HEK293 (cell line): Measurements from ENCODE around the gene MEAK7.

ENCODE experiments used
- GLIS1 ChIP-seq: fragments of 450-650 bp; formaldehyde crosslinking; IDR thresholded peaks from 2 replicates; pipeline ENCODE4 v1.5.1; 2016; ENCODE audit warnings: missing biosample characterization, missing genetic modification characterization
- HOXD13 ChIP-seq: sonication (generic); formaldehyde crosslinking; IDR thresholded peaks from 2 replicates; pipeline ENCODE4 v1.8.0; 2022; ENCODE audit warnings: missing genetic modification reagents, borderline replicate concordance
- SETDB1 ChIP-seq: IDR thresholded peaks from one replicate; pipeline ENCODE4 v1.6.1; 2017; ENCODE audit warnings: mild to moderate bottlenecking, low read length, moderate library complexity, mixed read lengths; ENCODE audit not compliant: insufficient read length
- WT1 ChIP-seq: fragments of 450-650 bp; formaldehyde crosslinking; IDR thresholded peaks from 2 replicates; pipeline ENCODE4 v1.5.1; 2016; ENCODE audit warnings: missing biosample characterization, missing genetic modification characterization
- ZFP41 ChIP-seq: fragments of 450-650 bp; formaldehyde crosslinking; IDR thresholded peaks from 2 replicates; pipeline ENCODE4 v1.5.1; 2016; ENCODE audit warnings: missing biosample characterization, missing genetic modification characterization, borderline replicate concordance
- ZNF175 ChIP-seq: fragments of 450-650 bp; formaldehyde crosslinking; IDR thresholded peaks from 2 replicates; pipeline ENCODE4 v1.5.1; 2016; ENCODE audit warnings: missing biosample characterization, missing genetic modification characterization
- ZNF221 ChIP-seq: fragments of 450-650 bp; formaldehyde crosslinking; IDR thresholded peaks from 2 replicates; pipeline ENCODE4 v1.5.1; 2017; ENCODE audit warnings: missing biosample characterization, missing genetic modification characterization, borderline replicate concordance
- ZNF24 ChIP-seq: fragments of 450-650 bp; formaldehyde crosslinking; IDR thresholded peaks from 2 replicates; pipeline ENCODE4 v1.5.1; 2016; ENCODE audit warnings: missing biosample characterization, missing genetic modification characterization
- ZNF248 ChIP-seq: fragments of 450-650 bp; formaldehyde crosslinking; IDR thresholded peaks from 2 replicates; pipeline ENCODE4 v1.5.1; 2017; ENCODE audit warnings: missing biosample characterization, missing genetic modification characterization
- ZNF302 ChIP-seq: fragments of 450-650 bp; formaldehyde crosslinking; IDR thresholded peaks from 2 replicates; pipeline ENCODE4 v1.5.1; 2016; ENCODE audit warnings: missing biosample characterization, missing genetic modification characterization, low read depth
- ZNF324 ChIP-seq: fragments of 450-650 bp; formaldehyde crosslinking; IDR thresholded peaks from 2 replicates; pipeline ENCODE4 v1.5.1; 2016; ENCODE audit warnings: missing biosample characterization, missing genetic modification characterization
- ZNF404 ChIP-seq: fragments of 450-650 bp; formaldehyde crosslinking; IDR thresholded peaks from 2 replicates; pipeline ENCODE4 v1.5.1; 2017; ENCODE audit warnings: missing biosample characterization, missing genetic modification characterization
- ZNF416 ChIP-seq: fragments of 450-650 bp; formaldehyde crosslinking; IDR thresholded peaks from 2 replicates; pipeline ENCODE4 v1.5.1; 2016; ENCODE audit warnings: missing biosample characterization, missing genetic modification characterization
- ZNF544 ChIP-seq: fragments of 450-650 bp; formaldehyde crosslinking; IDR thresholded peaks from 2 replicates; pipeline ENCODE4 v1.5.0; 2017; ENCODE audit warnings: missing biosample characterization, missing genetic modification characterization
- ZNF585B ChIP-seq: fragments of 450-650 bp; formaldehyde crosslinking; IDR thresholded peaks from 2 replicates; pipeline ENCODE4 v1.5.1; 2016; ENCODE audit warnings: missing biosample characterization, missing genetic modification characterization
- ZNF621 ChIP-seq: fragments of 450-650 bp; formaldehyde crosslinking; IDR thresholded peaks from 2 replicates; pipeline ENCODE4 v1.5.1; 2017; ENCODE audit warnings: missing biosample characterization, missing genetic modification characterization
- ZNF791 ChIP-seq: fragments of 450-650 bp; formaldehyde crosslinking; IDR thresholded peaks from 2 replicates; pipeline ENCODE4 v1.5.1; 2016; ENCODE audit warnings: missing biosample characterization, missing genetic modification characterization
- ZNF837 ChIP-seq: fragments of 450-650 bp; formaldehyde crosslinking; IDR thresholded peaks from 2 replicates; pipeline ENCODE4 v1.5.1; 2016; ENCODE audit warnings: missing biosample characterization, missing genetic modification characterization
- TF ChIP-seq, protein P1 (sequence below): fragments of 450-650 bp; formaldehyde crosslinking; conservative IDR thresholded peaks from 2 replicates; pipeline ENCODE4 v1.5.1; 2016; ENCODE audit warnings: low read depth, missing biosample characterization, missing genetic modification characterization
- TF ChIP-seq, protein P2 (sequence below): fragments of 450-650 bp; formaldehyde crosslinking; IDR thresholded peaks from 2 replicates; pipeline ENCODE4 v1.5.1; 2016; ENCODE audit warnings: missing biosample characterization, missing genetic modification characterization, borderline replicate concordance
- TF ChIP-seq, protein P3 (sequence below): fragments of 450-650 bp; formaldehyde crosslinking; IDR thresholded peaks from 2 replicates; pipeline ENCODE4 v1.5.1; 2016; ENCODE audit warnings: missing biosample characterization, missing genetic modification characterization
- TF ChIP-seq, protein P4 (sequence below): fragments of 450-650 bp; formaldehyde crosslinking; IDR thresholded peaks from 2 replicates; pipeline ENCODE4 v1.5.1; 2016; ENCODE audit warnings: missing biosample characterization, missing genetic modification characterization
- TF ChIP-seq, protein P5 (sequence below): fragments of 450-650 bp; formaldehyde crosslinking; IDR thresholded peaks from 2 replicates; pipeline ENCODE4 v1.5.1; 2016; ENCODE audit warnings: missing biosample characterization, missing genetic modification characterization
- TF ChIP-seq, protein P6 (sequence below): fragments of 450-650 bp; formaldehyde crosslinking; IDR thresholded peaks from 2 replicates; pipeline ENCODE4 v1.5.1; 2016; ENCODE audit warnings: missing biosample characterization, missing genetic modification characterization, borderline replicate concordance

The MEAK7 gene

DNA sequence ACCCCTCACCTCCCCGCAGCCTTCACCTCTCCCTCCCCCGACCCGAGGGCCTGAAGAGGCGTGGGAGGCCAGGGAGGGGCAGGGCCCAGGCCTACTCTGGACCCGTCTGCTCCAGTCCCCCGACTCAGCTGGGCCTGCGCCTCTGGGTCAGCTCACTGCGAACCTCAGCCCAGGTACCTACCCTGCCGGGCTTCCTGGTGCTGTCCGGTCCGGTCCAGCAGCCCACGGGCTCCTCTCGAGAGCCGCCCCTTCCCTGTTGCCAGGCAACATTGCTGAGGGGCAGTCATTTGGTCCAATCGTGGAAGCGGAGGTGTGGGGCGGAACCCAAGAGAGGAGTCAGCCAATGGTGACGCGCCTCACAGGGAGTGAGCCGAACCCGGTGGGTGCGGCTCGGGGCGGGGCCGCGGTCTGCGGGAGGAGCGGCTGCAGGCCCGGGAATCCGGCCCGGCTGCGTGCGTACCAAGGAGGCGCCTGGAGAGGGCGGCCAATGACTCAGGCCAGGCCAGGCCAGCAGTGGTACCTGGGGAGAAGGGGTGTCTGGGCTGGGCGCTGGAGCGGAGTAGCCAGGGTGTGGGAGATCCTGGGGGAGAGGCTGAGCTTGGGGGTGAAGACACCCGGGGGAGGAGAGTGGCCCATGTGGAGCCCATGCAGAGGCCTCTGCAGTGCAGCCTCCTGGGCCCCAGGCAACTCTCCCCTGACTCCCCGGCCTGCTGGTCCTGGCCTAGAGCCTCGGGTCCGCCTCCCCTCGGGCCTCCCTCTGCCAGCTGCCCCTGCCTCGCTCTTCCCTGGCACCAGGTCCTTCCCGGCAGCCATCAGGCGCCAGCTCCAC lies at the start of gene MEAK7 (continued):
- TF ChIP-seq, protein P1, sequence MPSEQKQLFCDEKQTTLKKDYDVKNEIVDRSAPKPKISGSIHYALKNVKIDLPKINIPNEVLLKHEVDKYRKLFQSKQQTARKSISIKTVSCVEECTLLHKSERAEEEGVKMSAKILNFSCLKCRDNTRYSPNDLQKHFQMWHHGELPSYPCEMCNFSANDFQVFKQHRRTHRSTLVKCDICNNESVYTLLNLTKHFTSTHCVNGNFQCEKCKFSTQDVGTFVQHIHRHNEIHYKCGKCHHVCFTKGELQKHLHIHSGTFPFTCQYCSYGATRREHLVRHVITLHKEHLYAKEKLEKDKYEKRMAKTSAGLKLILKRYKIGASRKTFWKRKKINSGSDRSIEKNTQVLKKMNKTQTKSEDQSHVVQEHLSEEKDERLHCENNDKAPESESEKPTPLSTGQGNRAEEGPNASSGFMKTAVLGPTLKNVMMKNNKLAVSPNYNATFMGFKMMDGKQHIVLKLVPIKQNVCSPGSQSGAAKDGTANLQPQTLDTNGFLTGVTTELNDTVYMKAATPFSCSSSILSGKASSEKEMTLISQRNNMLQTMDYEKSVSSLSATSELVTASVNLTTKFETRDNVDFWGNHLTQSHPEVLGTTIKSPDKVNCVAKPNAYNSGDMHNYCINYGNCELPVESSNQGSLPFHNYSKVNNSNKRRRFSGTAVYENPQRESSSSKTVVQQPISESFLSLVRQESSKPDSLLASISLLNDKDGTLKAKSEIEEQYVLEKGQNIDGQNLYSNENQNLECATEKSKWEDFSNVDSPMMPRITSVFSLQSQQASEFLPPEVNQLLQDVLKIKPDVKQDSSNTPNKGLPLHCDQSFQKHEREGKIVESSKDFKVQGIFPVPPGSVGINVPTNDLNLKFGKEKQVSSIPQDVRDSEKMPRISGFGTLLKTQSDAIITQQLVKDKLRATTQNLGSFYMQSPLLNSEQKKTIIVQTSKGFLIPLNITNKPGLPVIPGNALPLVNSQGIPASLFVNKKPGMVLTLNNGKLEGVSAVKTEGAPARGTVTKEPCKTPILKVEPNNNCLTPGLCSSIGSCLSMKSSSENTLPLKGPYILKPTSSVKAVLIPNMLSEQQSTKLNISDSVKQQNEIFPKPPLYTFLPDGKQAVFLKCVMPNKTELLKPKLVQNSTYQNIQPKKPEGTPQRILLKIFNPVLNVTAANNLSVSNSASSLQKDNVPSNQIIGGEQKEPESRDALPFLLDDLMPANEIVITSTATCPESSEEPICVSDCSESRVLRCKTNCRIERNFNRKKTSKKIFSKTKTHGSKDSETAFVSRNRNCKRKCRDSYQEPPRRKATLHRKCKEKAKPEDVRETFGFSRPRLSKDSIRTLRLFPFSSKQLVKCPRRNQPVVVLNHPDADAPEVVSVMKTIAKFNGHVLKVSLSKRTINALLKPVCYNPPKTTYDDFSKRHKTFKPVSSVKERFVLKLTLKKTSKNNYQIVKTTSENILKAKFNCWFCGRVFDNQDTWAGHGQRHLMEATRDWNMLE (tag by site-specific recombination): no peak
- no peak for TF ChIP-seq WT1 (tag by site-specific recombination)
- TF ChIP-seq ZNF248 (tag by site-specific recombination): no peak
- TF ChIP-seq ZNF221 (tag by site-specific recombination): no peak
- TF ChIP-seq ZNF324 (tag by site-specific recombination): no peak
- TF ChIP-seq, protein P2, sequence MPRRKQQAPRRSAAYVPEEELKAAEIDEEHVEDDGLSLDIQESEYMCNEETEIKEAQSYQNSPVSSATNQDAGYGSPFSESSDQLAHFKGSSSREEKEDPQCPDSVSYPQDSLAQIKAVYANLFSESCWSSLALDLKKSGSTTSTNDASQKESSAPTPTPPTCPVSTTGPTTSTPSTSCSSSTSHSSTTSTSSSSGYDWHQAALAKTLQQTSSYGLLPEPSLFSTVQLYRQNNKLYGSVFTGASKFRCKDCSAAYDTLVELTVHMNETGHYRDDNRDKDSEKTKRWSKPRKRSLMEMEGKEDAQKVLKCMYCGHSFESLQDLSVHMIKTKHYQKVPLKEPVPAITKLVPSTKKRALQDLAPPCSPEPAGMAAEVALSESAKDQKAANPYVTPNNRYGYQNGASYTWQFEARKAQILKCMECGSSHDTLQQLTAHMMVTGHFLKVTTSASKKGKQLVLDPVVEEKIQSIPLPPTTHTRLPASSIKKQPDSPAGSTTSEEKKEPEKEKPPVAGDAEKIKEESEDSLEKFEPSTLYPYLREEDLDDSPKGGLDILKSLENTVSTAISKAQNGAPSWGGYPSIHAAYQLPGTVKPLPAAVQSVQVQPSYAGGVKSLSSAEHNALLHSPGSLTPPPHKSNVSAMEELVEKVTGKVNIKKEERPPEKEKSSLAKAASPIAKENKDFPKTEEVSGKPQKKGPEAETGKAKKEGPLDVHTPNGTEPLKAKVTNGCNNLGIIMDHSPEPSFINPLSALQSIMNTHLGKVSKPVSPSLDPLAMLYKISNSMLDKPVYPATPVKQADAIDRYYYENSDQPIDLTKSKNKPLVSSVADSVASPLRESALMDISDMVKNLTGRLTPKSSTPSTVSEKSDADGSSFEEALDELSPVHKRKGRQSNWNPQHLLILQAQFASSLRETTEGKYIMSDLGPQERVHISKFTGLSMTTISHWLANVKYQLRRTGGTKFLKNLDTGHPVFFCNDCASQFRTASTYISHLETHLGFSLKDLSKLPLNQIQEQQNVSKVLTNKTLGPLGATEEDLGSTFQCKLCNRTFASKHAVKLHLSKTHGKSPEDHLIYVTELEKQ: no peak
- TF ChIP-seq HOXD13: no peak
- TF ChIP-seq, protein P3, sequence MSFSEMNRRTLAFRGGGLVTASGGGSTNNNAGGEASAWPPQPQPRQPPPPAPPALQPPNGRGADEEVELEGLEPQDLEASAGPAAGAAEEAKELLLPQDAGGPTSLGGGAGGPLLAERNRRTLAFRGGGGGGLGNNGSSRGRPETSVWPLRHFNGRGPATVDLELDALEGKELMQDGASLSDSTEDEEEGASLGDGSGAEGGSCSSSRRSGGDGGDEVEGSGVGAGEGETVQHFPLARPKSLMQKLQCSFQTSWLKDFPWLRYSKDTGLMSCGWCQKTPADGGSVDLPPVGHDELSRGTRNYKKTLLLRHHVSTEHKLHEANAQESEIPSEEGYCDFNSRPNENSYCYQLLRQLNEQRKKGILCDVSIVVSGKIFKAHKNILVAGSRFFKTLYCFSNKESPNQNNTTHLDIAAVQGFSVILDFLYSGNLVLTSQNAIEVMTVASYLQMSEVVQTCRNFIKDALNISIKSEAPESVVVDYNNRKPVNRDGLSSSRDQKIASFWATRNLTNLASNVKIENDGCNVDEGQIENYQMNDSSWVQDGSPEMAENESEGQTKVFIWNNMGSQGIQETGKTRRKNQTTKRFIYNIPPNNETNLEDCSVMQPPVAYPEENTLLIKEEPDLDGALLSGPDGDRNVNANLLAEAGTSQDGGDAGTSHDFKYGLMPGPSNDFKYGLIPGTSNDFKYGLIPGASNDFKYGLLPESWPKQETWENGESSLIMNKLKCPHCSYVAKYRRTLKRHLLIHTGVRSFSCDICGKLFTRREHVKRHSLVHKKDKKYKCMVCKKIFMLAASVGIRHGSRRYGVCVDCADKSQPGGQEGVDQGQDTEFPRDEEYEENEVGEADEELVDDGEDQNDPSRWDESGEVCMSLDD: no peak
- TF ChIP-seq, protein P4, sequence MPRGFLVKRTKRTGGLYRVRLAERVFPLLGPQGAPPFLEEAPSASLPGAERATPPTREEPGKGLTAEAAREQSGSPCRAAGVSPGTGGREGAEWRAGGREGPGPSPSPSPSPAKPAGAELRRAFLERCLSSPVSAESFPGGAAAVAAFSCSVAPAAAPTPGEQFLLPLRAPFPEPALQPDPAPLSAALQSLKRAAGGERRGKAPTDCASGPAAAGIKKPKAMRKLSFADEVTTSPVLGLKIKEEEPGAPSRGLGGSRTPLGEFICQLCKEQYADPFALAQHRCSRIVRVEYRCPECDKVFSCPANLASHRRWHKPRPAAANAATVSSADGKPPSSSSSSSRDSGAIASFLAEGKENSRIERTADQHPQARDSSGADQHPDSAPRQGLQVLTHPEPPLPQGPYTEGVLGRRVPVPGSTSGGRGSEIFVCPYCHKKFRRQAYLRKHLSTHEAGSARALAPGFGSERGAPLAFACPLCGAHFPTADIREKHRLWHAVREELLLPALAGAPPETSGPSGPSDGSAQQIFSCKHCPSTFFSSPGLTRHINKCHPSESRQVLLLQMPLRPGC (tag by site-specific recombination): no peak
- no peak for TF ChIP-seq ZNF791
- no peak for TF ChIP-seq ZFP41 (tag by site-specific recombination)
- no peak for TF ChIP-seq ZNF404 (tag by site-specific recombination)
- TF ChIP-seq ZNF175 (tag by site-specific recombination): no peak
- no peak for TF ChIP-seq ZNF621
- TF ChIP-seq SETDB1: no peak
- no peak for TF ChIP-seq ZNF544 (tag by site-specific recombination)
- TF ChIP-seq, protein P5, sequence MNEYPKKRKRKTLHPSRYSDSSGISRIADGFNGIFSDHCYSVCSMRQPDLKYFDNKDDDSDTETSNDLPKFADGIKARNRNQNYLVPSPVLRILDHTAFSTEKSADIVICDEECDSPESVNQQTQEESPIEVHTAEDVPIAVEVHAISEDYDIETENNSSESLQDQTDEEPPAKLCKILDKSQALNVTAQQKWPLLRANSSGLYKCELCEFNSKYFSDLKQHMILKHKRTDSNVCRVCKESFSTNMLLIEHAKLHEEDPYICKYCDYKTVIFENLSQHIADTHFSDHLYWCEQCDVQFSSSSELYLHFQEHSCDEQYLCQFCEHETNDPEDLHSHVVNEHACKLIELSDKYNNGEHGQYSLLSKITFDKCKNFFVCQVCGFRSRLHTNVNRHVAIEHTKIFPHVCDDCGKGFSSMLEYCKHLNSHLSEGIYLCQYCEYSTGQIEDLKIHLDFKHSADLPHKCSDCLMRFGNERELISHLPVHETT (tag by site-specific recombination): no peak
- no peak for TF ChIP-seq ZNF302 (tag by site-specific recombination)
- TF ChIP-seq GLIS1 (tag by site-specific recombination): peak; percentile 81
- TF ChIP-seq, protein P6, sequence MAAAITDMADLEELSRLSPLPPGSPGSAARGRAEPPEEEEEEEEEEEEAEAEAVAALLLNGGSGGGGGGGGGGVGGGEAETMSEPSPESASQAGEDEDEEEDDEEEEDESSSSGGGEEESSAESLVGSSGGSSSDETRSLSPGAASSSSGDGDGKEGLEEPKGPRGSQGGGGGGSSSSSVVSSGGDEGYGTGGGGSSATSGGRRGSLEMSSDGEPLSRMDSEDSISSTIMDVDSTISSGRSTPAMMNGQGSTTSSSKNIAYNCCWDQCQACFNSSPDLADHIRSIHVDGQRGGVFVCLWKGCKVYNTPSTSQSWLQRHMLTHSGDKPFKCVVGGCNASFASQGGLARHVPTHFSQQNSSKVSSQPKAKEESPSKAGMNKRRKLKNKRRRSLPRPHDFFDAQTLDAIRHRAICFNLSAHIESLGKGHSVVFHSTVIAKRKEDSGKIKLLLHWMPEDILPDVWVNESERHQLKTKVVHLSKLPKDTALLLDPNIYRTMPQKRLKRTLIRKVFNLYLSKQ (tag by site-specific recombination): no peak
- TF ChIP-seq ZNF837: no peak
- no peak for TF ChIP-seq ZNF585B (tag by site-specific recombination)
- TF ChIP-seq ZNF24 (tag by site-specific recombination): no peak
- TF ChIP-seq ZNF416 (tag by site-specific recombination): no peak
